Endodermal cell (in vitro differentiated cells): Measurements from ENCODE around the gene PRKCE. TPM values are rescaled to one million over a fixed set of nuclear protein-coding genes. Genes with fewer than 3 reads are reported as not detected.

Experiments used
- DNase-seq: peaks from one replicate; pipeline ENCODE4 v3.0.0-alpha.2; 2017
- H3K27ac ChIP-seq: 2 replicates; pipeline ENCODE4 v1.5.1; 2013; ENCODE audit warnings: mild to moderate bottlenecking, low read depth, low read length, moderate library complexity
- H3K27me3 ChIP-seq: 2 replicates; pipeline ENCODE4 v1.6.1; 2013; ENCODE audit warnings: mild to moderate bottlenecking, low read length, moderate library complexity; ENCODE audit not compliant: insufficient read depth, control insufficient read depth, poor library complexity, severe bottlenecking
- H3K36me3 ChIP-seq: 2 replicates; pipeline ENCODE4 v1.7.0; 2013; ENCODE audit warnings: mild to moderate bottlenecking, low read length, moderate library complexity; ENCODE audit not compliant: control insufficient read depth, insufficient read depth
- H3K4me1 ChIP-seq: one replicate; pipeline ENCODE4 v1.7.0; 2013; ENCODE audit warnings: low read length; ENCODE audit not compliant: control insufficient read depth, insufficient read depth
- H3K4me3 ChIP-seq: 2 replicates; pipeline ENCODE4 v1.5.1; 2013; ENCODE audit warnings: mild to moderate bottlenecking, low read length, moderate library complexity
- H3K9ac ChIP-seq: 2 replicates; pipeline ENCODE4 v1.6.1; 2013; ENCODE audit warnings: mild to moderate bottlenecking, low read length, moderate library complexity; ENCODE audit not compliant: poor library complexity, severe bottlenecking; ENCODE audit errors: extremely low read depth
- H3K9me3 ChIP-seq: 2 replicates; pipeline ENCODE4 v1.6.1; 2013; ENCODE audit warnings: mild to moderate bottlenecking, low read length, moderate library complexity; ENCODE audit not compliant: control insufficient read depth
- H3K27ac Mint-ChIP-seq: 2 replicates; pipeline ENCODE4 v1.8.0; 2020; ENCODE audit warnings: mixed read lengths
- H3K27me3 Mint-ChIP-seq: 2 replicates; pipeline ENCODE4 v1.8.0; 2021; ENCODE audit warnings: mild to moderate bottlenecking, mixed read lengths; ENCODE audit not compliant: insufficient read depth
- H3K36me3 Mint-ChIP-seq: 2 replicates; pipeline ENCODE4 v1.8.0; 2020; ENCODE audit warnings: low read depth, mixed read lengths
- H3K4me1 Mint-ChIP-seq: 2 replicates; pipeline ENCODE4 v1.8.0; 2020; ENCODE audit warnings: mixed read lengths
- H3K4me3 Mint-ChIP-seq: 2 replicates; pipeline ENCODE4 v1.8.0; 2020; ENCODE audit warnings: mild to moderate bottlenecking, moderate library complexity, mixed read lengths
- H3K9me3 Mint-ChIP-seq: 2 replicates; pipeline ENCODE4 v1.8.0; 2020; ENCODE audit warnings: mild to moderate bottlenecking, mixed read lengths
- CTCF ChIP-seq: fragments of 200-600 bp; sonication (generic); conservative IDR thresholded peaks from 2 replicates; pipeline ENCODE4 v1.5.0; 2021; ENCODE audit warnings: antibody characterized with exemption, mild to moderate bottlenecking
- WGBS, 2 experiments: methylation state at CpG; one replicate each; pipeline versions ENCODE4 v1.1.5 to v1.1.7; 2013; ENCODE audit warnings: missing lambda C conversion rate in 2 of 2, mixed read lengths in 1 of 2; ENCODE audit not compliant: insufficient coverage in 1 of 2, insufficient read length in 1 of 2; 5-methylcytosine and 5-hydroxymethylcytosine counted together
- total RNA-seq, 2 donors: library from RNA; stranded (reverse); fragmentation: NEBNext Ultra II Directional in 1 of 2; extraction: Animal tissue kit (Norgen Biotek cat#: 25700) in 1 of 2; gene quantifications; 2 replicates in 1 of 2; 3 replicates in 1 of 2; pipeline ENCODE4 v1.2.1, GENCODE V29; 2021

The PRKCE gene
- total RNA-seq, 2 donors from 2014 or later, result 1.4 to 1.7 TPM

- H3K4me3 Mint-ChIP-seq, result no peak overlapping the region
- Histone ChIP-seq H3K9ac (no peak overlapping the region), H3K4me3 (no peak overlapping the region), H3K27me3 (no peaks in the 10 kb centered on the region), H3K27ac (no peak overlapping the region), H3K9me3 (no peaks in the 10 kb centered on the region), H3K36me3 (no peaks in the 10 kb centered on the region), H3K4me1 (no peaks in the 10 kb centered on the region)
- H3K36me3 Mint-ChIP-seq, result no peaks in the 10 kb centered on the region
- H3K27me3 Mint-ChIP-seq, result no peaks in the 10 kb centered on the region
- DNase-seq, result no peak
- H3K27ac Mint-ChIP-seq, result no peak overlapping the region
- H3K4me1 Mint-ChIP-seq, result peaks cover 6% of the 10 kb centered on the region
- TF ChIP-seq CTCF, result no peak
- 86 to 89% methylated on average over 1 of the region's 1 CpG for WGBS, 2 experiments
- H3K9me3 Mint-ChIP-seq, result no peaks in the 10 kb centered on the region
Observed at GRCh38 chr2:45672138-45672537, 20.7 kb downstream of the PRKCE start.

GRCh38 chr2:45674035-45674816, 22.8 kb downstream of the PRKCE start:
- Mint-ChIP-seq H3K27ac (no peak overlapping the region), H3K4me3 (no peak overlapping the region), H3K4me1 (peaks cover 6% of the 10 kb centered on the region), H3K36me3 (no peaks in the 10 kb centered on the region), H3K9me3 (no peaks in the 10 kb centered on the region), H3K27me3 (no peaks in the 10 kb centered on the region)
- no peaks in the 10 kb centered on the region for H3K4me1 ChIP-seq
- no peaks in the 10 kb centered on the region for H3K27me3 ChIP-seq
- no peak overlapping the region for H3K27ac ChIP-seq
- no peaks in the 10 kb centered on the region for H3K9me3 ChIP-seq
- H3K36me3 ChIP-seq, result no peaks in the 10 kb centered on the region
- H3K9ac ChIP-seq, result no peak overlapping the region
- no peak overlapping the region for H3K4me3 ChIP-seq
- no peak for TF ChIP-seq CTCF
- DNase-seq, result no peak
- WGBS, 2 experiments, result 92 to 93% methylated on average over 5 of the region's 5 CpGs

- no peaks in the 10 kb centered on the region for H3K27me3 Mint-ChIP-seq
- no peak overlapping the region for H3K4me3 Mint-ChIP-seq
- Histone ChIP-seq H3K9me3 (no peaks in the 10 kb centered on the region), H3K27me3 (no peaks in the 10 kb centered on the region), H3K27ac (no peak overlapping the region), H3K9ac (no peak overlapping the region), H3K36me3 (no peaks in the 10 kb centered on the region), H3K4me1 (no peaks in the 10 kb centered on the region), H3K4me3 (no peak overlapping the region)
- no peak overlapping the region for H3K27ac Mint-ChIP-seq
- WGBS, 2 experiments, result 88 to 100% methylated on average over 3 to 5 of the region's 5 CpGs
- H3K9me3 Mint-ChIP-seq, result no peaks in the 10 kb centered on the region
- no peak for TF ChIP-seq CTCF
- H3K36me3 Mint-ChIP-seq, result no peaks in the 10 kb centered on the region
- DNase-seq, result no peak
- H3K4me1 Mint-ChIP-seq, result peaks cover 6% of the 10 kb centered on the region
Observed at GRCh38 chr2:45675263-45675812, 23.9 kb downstream of the PRKCE start.
